Measurements from ENCODE around the gene ASB12. TPM values are rescaled to one million over a fixed set of nuclear protein-coding genes. Genes with fewer than 3 reads are reported as not detected.

ASB12 gene
- total RNA-seq, 1 donor from 2014 or later: 8.4 TPM

GRCh38 chrX:64187762-64188150, 42.7 kb downstream of the ASB12 start:
- H3K27ac ChIP-seq (ENCODE audit: low read depth, low read length): no peak overlapping the region
- no peaks in the 10 kb centered on the region for H3K27me3 ChIP-seq (ENCODE audit: control insufficient read depth in 3 of 3, insufficient read depth in 3 of 3, low read length in 3 of 3)
- no peaks in the 10 kb centered on the region for H3K9me3 ChIP-seq (ENCODE audit: control insufficient read depth in 3 of 3, low read length in 3 of 3)
- H3K36me3 ChIP-seq (ENCODE audit: control insufficient read depth in 3 of 3, insufficient read depth in 3 of 3, low read length in 3 of 3): peaks cover 7 to 22% (median 15%) of the 10 kb centered on the region in 3 donors
- no peak overlapping the region for H3K4me3 ChIP-seq (ENCODE audit: low read length in 3 of 3)
- no peak overlapping the region for H3K9ac ChIP-seq (ENCODE audit: low read depth in 1 of 3, low read length in 3 of 3)
- H3K4me1 ChIP-seq (ENCODE audit: control insufficient read depth in 3 of 3, insufficient read depth in 3 of 3, low read length in 3 of 3): peaks cover 6 to 13% (median 12%) of the 10 kb centered on the region in 3 donors

- Histone ChIP-seq H3K27ac (ENCODE audit: low read depth, low read length) (no peak overlapping the region), H3K9me3 (ENCODE audit: control insufficient read depth in 3 of 3, low read length in 3 of 3) (no peaks in the 10 kb centered on the region), H3K4me1 (ENCODE audit: control insufficient read depth in 3 of 3, insufficient read depth in 3 of 3, low read length in 3 of 3) (peaks cover 6 to 13% (median 12%) of the 10 kb centered on the region in 3 donors), H3K9ac (ENCODE audit: low read depth in 1 of 3, low read length in 3 of 3) (no peak overlapping the region), H3K27me3 (ENCODE audit: control insufficient read depth in 3 of 3, insufficient read depth in 3 of 3, low read length in 3 of 3) (no peaks in the 10 kb centered on the region), H3K4me3 (ENCODE audit: low read length in 3 of 3) (no peak overlapping the region), H3K36me3 (ENCODE audit: control insufficient read depth in 3 of 3, insufficient read depth in 3 of 3, low read length in 3 of 3) (peaks cover 5 to 17% (median 14%) of the 10 kb centered on the region in 3 donors)
Measured at GRCh38 chrX:64186974-64187761, 43.2 kb downstream of the ASB12 start.

GRCh38 chrX:64184396-64184795, 46.0 kb downstream of the ASB12 start:
- no peak overlapping the region for H3K27ac ChIP-seq (ENCODE audit: low read depth, low read length)
- no peaks in the 10 kb centered on the region for H3K9me3 ChIP-seq (ENCODE audit: control insufficient read depth in 3 of 3, low read length in 3 of 3)
- H3K4me3 ChIP-seq (ENCODE audit: low read length in 3 of 3): no peak overlapping the region
- peaks cover 0 to 3% (median 0%) of the 10 kb centered on the region in 3 donors for H3K27me3 ChIP-seq (ENCODE audit: control insufficient read depth in 3 of 3, insufficient read depth in 3 of 3, low read length in 3 of 3)
- no peak overlapping the region for H3K9ac ChIP-seq (ENCODE audit: low read depth in 1 of 3, low read length in 3 of 3)
- no peaks in the 10 kb centered on the region for H3K36me3 ChIP-seq (ENCODE audit: control insufficient read depth in 3 of 3, insufficient read depth in 3 of 3, low read length in 3 of 3)
- H3K4me1 ChIP-seq (ENCODE audit: control insufficient read depth in 3 of 3, insufficient read depth in 3 of 3, low read length in 3 of 3): peaks cover 6 to 13% (median 12%) of the 10 kb centered on the region in 3 donors

- Histone ChIP-seq H3K4me1 (ENCODE audit: control insufficient read depth in 3 of 3, insufficient read depth in 3 of 3, low read length in 3 of 3) (peaks cover 6 to 12% (median 11%) of the 10 kb centered on the region in 3 donors), H3K9me3 (ENCODE audit: control insufficient read depth in 3 of 3, low read length in 3 of 3) (no peaks in the 10 kb centered on the region), H3K4me3 (ENCODE audit: low read length in 3 of 3) (no peak overlapping the region), H3K27ac (ENCODE audit: low read depth, low read length) (no peak overlapping the region), H3K27me3 (ENCODE audit: control insufficient read depth in 3 of 3, insufficient read depth in 3 of 3, low read length in 3 of 3) (peaks cover 0 to 3% (median 0%) of the 10 kb centered on the region in 3 donors), H3K9ac (ENCODE audit: low read depth in 1 of 3, low read length in 3 of 3) (no peak overlapping the region), H3K36me3 (ENCODE audit: control insufficient read depth in 3 of 3, insufficient read depth in 3 of 3, low read length in 3 of 3) (no peaks in the 10 kb centered on the region)
Measured at GRCh38 chrX:64182208-64182607, 48.2 kb downstream of the ASB12 start.

- no peak overlapping the region for H3K27ac ChIP-seq (ENCODE audit: low read depth, low read length)
- no peaks in the 10 kb centered on the region for H3K9me3 ChIP-seq (ENCODE audit: control insufficient read depth in 3 of 3, low read length in 3 of 3)
- no peaks in the 10 kb centered on the region for H3K36me3 ChIP-seq (ENCODE audit: control insufficient read depth in 3 of 3, insufficient read depth in 3 of 3, low read length in 3 of 3)
- H3K4me3 ChIP-seq (ENCODE audit: low read length in 3 of 3): no peak overlapping the region
- peaks cover 0 to 3% (median 0%) of the 10 kb centered on the region in 3 donors for H3K27me3 ChIP-seq (ENCODE audit: control insufficient read depth in 3 of 3, insufficient read depth in 3 of 3, low read length in 3 of 3)
- H3K9ac ChIP-seq (ENCODE audit: low read depth in 1 of 3, low read length in 3 of 3): no peak overlapping the region
- H3K4me1 ChIP-seq (ENCODE audit: control insufficient read depth in 3 of 3, insufficient read depth in 3 of 3, low read length in 3 of 3): no peaks in the 10 kb centered on the region
Measured at GRCh38 chrX:64176876-64177275, 53.5 kb downstream of the ASB12 start.

Small RNA genes within 50 kb of the gene (small RNA-seq; reads per million reads assigned to genes)
- gene RN7SL799P: not detected

Other genes with a start within 250 kb of the ASB12 start
- 5.7 TPM for gene AMER1, start 24.9 kb downstream of the ASB12 start, total RNA-seq
- 2.6 TPM for gene MTMR8, start 164.8 kb upstream of the ASB12 start, total RNA-seq